ENCODE data around the gene CAPN10. TPM values are rescaled to one million over a fixed set of nuclear protein-coding genes. Genes with fewer than 3 reads are reported as not detected.

CAPN10 gene
- polyA plus RNA-seq, 1 experiment = 5.6 TPM

GRCh38 chr2:240555541-240556250 lies 30.8 kb upstream of the CAPN10 start:
- peaks cover 4% of the 10 kb centered on the region for H3K9me3 ChIP-seq (ENCODE audit: control insufficient read depth, insufficient read depth, low read length)
- no peak for DNase-seq (ENCODE audit: low read depth, low spot score)
- H3K4me3 ChIP-seq (ENCODE audit: low read depth, low read length) = no peak overlapping the region
- ChIA-PET CTCF (interaction anchor here (0.6 to 3.8 kb wide), 2 partner anchors 42 to 83 kb away, joined by 3 to 17 read pairs; no protein-coding TSS in a partner anchor), POLR2A (no interaction called here)
- TF ChIP-seq CTCF (IDR thresholded peaks at IDR 0.05; ENCODE audit: low read depth, low read length) = no peak
- H3K27me3 ChIP-seq (ENCODE audit: control insufficient read depth, insufficient read depth, low read length) = no peaks in the 10 kb centered on the region
- H3K27ac ChIP-seq (ENCODE audit: low read depth, low read length) = no peak overlapping the region

GRCh38 chr2:240556553-240557100 lies 29.9 kb upstream of the CAPN10 start:
- H3K27me3 ChIP-seq (ENCODE audit: control insufficient read depth, insufficient read depth, low read length) = no peaks in the 10 kb centered on the region
- POLR2A ChIA-PET = no interaction called here
- no peaks in the 10 kb centered on the region; the same call in none of the 2 replicates for H3K9me3 ChIP-seq (ENCODE audit: control insufficient read depth, insufficient read depth, low read length)
- H3K27ac ChIP-seq (ENCODE audit: low read depth, low read length) = no peak overlapping the region
- CTCF ChIA-PET = interaction anchor here (1.1 to 3.8 kb wide), 2 partner anchors 9 to 42 kb away, joined by 7 to 17 read pairs; no protein-coding TSS in a partner anchor
- peak; percentile 49 for TF ChIP-seq CTCF (IDR thresholded peaks at IDR 0.05; ENCODE audit: low read depth, low read length)
- no peak overlapping the region for H3K4me3 ChIP-seq (ENCODE audit: low read depth, low read length)
- DNase-seq (ENCODE audit: low read depth, low spot score) = no peak

GRCh38 chr2:240557101-240557751 lies 29.3 kb upstream of the CAPN10 start:
- no peak for TF ChIP-seq CTCF (IDR thresholded peaks at IDR 0.05; ENCODE audit: low read depth, low read length)
- DNase-seq (ENCODE audit: low read depth, low spot score) = no peak
- ChIA-PET POLR2A (no interaction called here), CTCF (interaction anchor here (1.1 to 3.8 kb wide), 2 partner anchors 9 to 43 kb away, joined by 7 to 17 read pairs; no protein-coding TSS in a partner anchor)
- Histone ChIP-seq H3K4me3 (ENCODE audit: low read depth, low read length) (peak overlapping the region; percentile 55), H3K9me3 (ENCODE audit: control insufficient read depth, insufficient read depth, low read length) (no peaks in the 10 kb centered on the region; the same call in 1 of the 2 replicates), H3K27me3 (ENCODE audit: control insufficient read depth, insufficient read depth, low read length) (no peaks in the 10 kb centered on the region), H3K27ac (ENCODE audit: low read depth, low read length) (no peak overlapping the region)

GRCh38 chr2:240557808-240558207 lies 28.7 kb upstream of the CAPN10 start, which contains the start of gene ANKMY1:
Gene ANKMY1, minus strand, starts transcription at chr2:240557988. Its CDS starts 653 bp downstream, at chr2:240557335.
- no peak for TF ChIP-seq CTCF (IDR thresholded peaks at IDR 0.05; ENCODE audit: low read depth, low read length)
- H3K27ac ChIP-seq (ENCODE audit: low read depth, low read length) = no peak within 1 kb of the TSS
- DNase-seq (ENCODE audit: low read depth, low spot score) = no peak
- ChIA-PET CTCF (interaction anchor here (3.8 kb wide), 1 partner anchor 44 kb away, joined by 17 read pairs; no protein-coding TSS in a partner anchor), POLR2A (no interaction called here)
- peak within 1 kb of the TSS; percentile 55 for H3K4me3 ChIP-seq (ENCODE audit: low read depth, low read length)
- H3K9me3 ChIP-seq (ENCODE audit: control insufficient read depth, insufficient read depth, low read length) = no peaks in the 10 kb centered on the region; the same call in 1 of the 2 replicates
- no peaks in the 10 kb centered on the region for H3K27me3 ChIP-seq (ENCODE audit: control insufficient read depth, insufficient read depth, low read length)

Measured in AG04450 (cell line).